GM08714 (cell line): ENCODE results near the gene RGS3.

Source experiments
- H3K4me3 ChIP-seq: fragments of 200-500 bp; sonication (Bioruptor generic); 2 replicates; pipeline ENCODE4 v1.5.1; 2014; ENCODE audit warnings: mild to moderate bottlenecking, low read length, inconsistent platforms
- ZNF274 ChIP-seq: IDR thresholded peaks from 2 replicates; pipeline ENCODE4 v1.6.1; 2012; ENCODE audit warnings: mild to moderate bottlenecking, low read depth, low read length

The RGS3 gene

GRCh38 chr9:113492343-113493202 lies 29.0 kb downstream of the RGS3 start:
- no peak overlapping the region for H3K4me3 ChIP-seq

DNA sequence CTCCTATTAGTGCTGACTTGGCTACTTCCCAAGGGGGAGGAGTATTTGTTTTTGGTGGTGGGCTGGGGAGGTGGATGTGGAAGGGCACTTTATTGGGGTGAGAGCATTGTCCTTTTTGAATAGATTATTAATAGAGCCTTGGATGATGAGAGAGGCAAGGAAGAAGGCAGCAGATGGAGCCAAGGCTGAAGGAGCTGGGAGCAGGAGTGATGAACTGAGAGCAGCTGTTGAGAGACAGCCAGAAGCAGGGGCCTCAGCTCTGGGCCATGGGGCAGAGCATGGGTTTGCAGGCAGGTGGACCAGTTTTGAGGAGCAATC lies 29.6 kb downstream of the RGS3 start:
- H3K4me3 ChIP-seq = no peak overlapping the region
- no peak for TF ChIP-seq ZNF274

More at GRCh38 chr9:113492343-113493202, 29.0 kb downstream of the RGS3 start:
- no peak for TF ChIP-seq ZNF274

GRCh38 chr9:113495526-113495925 lies 32.0 kb downstream of the RGS3 start:
- TF ChIP-seq ZNF274 = no peak
- H3K4me3 ChIP-seq = no peak overlapping the region

DNA sequence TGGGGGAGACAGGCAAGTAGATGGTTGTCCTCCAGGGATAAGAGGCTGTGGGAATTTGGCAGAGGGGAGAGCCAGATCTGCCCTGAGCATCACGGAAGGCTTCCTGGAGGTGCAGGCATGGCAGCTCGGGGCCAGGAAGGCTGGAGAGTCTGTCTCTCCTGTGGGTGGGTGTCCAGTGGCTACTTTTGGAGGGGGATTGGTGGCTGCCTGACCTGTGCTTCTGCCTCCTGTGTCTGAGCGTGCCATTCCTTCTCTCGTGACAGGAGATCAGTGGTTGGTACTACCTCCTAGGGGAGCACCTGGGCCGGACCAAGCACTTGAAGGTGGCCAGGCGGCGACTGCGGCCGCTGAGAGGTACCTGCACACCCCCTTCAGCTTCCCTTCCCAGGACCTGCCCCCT lies 33.5 kb downstream of the RGS3 start:
- TF ChIP-seq ZNF274 = no peak
- H3K4me3 ChIP-seq = no peak overlapping the region

DNA sequence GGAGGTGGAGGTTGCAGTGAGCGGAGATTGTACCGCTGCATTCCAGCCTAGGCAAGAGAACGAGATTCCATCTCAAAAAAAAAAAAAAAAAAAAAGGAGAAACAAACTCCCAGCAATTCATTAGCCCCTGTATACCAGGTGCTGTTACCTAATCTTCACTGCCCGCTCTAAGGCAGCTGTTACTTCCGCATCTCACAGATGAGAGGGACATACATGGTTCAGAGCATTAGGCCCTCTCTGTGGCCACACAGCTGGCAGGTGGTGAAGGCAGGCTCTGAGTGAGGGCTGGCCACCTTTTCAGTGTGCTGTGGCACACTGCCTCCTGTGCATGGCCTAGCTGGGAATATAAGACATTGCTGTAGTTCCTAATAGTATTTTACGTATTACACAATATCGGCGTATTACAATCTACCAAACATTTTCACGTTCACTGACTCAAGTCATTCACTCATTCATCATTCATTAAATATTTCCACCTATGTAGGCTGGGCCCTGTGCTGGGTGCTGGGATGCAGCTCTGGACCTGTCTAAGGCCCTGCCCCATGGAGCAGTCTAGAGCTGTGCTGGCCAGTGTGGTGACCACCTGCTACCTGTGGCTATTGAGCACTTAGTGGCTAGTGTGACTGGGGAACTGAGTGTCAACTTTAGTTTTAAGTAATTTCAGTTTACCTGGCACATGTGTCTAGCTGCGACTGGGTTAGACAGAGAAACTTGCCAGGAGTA lies 35.8 kb downstream of the RGS3 start:
- H3K4me3 ChIP-seq = no peak overlapping the region
- no peak for TF ChIP-seq ZNF274

DNA sequence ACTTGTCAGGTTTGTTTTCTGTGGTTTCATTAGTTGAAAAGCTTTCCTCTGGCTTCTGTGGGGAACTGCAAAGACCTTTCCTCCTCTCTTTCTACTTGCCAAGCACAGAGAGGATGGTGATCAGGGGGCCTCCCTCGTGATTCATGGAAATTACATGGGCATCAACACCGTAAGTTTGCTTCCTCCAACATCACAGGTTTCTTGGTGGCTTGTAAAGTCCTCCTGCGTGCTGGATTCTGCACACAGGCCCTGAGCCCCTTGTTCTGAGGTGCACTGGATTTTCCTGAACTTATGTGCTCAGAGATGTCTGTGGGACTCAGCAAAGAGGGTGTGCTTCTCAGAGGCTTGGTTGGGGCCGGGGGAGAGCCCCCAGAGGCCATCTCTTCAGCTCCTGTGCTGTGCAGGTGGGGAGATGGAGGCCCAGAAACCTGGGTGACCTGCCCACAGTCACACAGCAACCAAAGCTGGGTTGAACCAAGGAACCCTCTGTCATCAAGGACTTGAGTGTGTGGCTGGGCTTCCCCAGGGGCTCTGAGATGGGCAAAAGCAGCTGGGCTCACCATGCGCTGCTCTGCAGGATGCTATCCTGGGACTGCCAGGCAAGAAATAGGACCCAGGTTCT lies 36.5 kb downstream of the RGS3 start:
- no peak overlapping the region for H3K4me3 ChIP-seq
- TF ChIP-seq ZNF274 = no peak

GRCh38 chr9:113501129-113501686 lies 37.7 kb downstream of the RGS3 start:
- no peak overlapping the region for H3K4me3 ChIP-seq
- TF ChIP-seq ZNF274 = no peak

DNA sequence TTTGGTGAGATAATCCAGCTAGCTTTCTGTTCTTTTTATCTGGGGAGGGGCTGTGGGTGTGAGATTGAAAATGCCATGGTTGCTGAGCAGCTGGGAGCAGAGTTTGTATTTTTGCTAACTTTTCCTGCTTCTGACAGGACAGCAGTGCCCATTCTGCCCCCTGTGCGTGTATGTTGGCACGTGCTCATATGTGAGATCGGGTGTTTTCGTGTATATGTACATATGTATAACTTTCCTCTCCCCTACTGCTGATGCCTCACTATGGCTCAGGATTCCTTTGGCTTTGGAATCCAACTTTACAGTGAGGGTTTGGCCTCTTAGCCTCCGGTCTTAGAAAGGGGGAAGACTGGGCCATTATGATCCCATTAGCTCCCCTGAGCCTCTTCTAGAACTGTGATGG lies 38.3 kb downstream of the RGS3 start:
- no peak for TF ChIP-seq ZNF274
- no peak overlapping the region for H3K4me3 ChIP-seq

DNA sequence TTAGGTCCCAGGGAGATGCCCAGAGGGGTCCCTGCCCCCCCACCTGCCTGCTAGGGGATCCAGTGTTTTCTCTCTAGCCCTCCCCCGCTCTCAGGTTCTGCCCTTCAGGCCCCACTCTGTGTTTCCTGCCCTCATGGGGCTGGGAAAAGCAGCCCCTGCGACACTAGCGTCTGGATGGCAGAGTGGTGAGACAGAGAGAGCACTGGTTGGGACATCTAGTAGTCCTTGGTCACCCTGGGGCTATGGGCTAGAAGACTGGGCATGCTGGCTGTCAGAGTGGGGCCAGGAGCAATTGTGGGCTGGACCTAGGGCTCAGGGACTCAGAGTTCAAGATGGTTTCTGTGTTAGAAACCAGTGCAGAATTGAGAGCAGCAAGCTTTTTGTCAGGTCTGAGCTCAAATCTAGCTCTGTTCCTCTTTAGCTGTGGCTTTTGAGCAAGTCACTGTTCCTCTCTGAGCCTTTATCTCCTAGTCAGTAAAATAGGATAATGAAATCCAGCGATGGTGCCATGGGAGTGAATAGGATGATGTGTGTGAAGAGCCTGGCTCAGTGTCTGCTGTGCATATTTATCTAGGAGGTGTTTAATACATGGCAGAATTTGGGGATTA lies 39.0 kb downstream of the RGS3 start:
- no peak for TF ChIP-seq ZNF274
- no peak overlapping the region for H3K4me3 ChIP-seq

DNA sequence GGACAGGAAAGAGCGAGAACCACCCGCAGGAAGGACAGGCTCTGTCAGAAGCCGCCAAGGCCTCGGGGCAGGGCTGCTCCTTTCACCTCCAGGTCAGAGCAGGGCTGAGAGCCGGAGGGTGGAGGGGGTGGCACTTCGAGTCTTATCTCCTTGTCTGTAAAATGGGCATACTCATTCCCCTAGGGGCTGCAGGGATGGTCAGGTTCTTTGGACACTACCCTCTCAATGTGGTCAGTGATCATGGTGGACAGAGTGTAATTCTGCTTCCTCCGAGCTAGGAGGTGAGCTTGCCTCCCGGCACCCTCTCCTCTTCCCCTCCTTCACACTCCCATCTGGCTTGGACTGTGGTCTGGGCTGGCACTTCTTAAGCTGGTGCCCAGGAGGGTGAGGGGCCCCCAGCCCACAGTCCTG lies 39.6 kb downstream of the RGS3 start:
- TF ChIP-seq ZNF274 = no peak
- H3K4me3 ChIP-seq = no peak overlapping the region

- TF ChIP-seq ZNF274 = no peak
- H3K4me3 ChIP-seq = no peak overlapping the region
These were observed 40.2 kb downstream of the RGS3 start for GRCh38 chr9:113503613-113504211.

DNA sequence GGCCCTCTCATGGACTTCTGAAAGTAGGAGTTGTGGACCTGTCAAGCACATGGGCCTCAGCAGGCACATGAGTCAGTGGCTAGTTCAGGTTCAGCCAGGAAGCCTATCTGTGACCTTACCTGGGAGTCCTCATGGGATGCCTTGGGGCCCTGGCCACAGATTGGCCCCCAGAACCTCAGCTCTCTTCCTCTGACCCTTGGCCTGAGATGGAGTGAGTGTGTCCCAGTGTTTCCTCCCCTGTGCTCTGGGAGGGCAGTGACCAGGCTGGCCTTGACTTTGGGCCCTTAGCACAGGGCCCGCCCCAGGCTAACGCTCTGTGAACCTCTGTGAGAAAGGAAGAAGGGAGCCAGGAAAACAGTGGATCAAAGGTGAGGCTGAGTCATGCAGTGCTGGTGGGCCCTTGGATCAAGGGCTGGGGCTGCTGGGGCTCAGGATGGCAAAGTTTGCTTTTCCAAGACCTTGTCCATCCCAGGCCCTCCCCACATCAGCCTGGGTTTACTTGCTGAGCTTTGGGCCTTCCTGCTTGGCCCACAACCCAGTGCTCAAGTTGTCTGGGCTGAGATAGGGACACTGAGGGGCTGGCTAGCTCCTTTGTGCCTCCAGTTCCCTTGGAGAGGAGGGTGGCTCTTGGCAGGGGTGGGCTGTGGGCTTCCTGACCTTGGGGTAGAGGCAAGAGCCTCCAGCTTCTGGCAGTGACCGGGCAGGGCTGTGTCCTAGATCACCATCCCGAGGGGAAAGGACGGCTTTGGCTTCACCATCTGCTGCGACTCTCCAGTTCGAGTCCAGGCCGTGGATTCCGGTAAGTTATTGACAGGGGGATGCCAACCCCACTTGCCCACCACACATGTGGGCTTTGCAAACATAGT lies 41.4 kb downstream of the RGS3 start:
- no peak for TF ChIP-seq ZNF274
- no peak overlapping the region for H3K4me3 ChIP-seq

GRCh38 chr9:113506090-113506589 lies 42.6 kb downstream of the RGS3 start:
- H3K4me3 ChIP-seq = no peak overlapping the region
- no peak for TF ChIP-seq ZNF274
